Umbilical cord (tissue), 2 donors: ENCODE results near the gene ANXA3. TPM values are rescaled to one million over a fixed set of nuclear protein-coding genes. Genes with fewer than 3 reads are reported as not detected.
A peak's percentile ranks its signal among the peaks of the same experiment; 100 is the strongest.

Experiments used
- DNase-seq: peaks from one replicate; pipeline ENCODE4 v3.0.0-alpha.2; 2015; ENCODE audit warnings: low spot score
- total RNA-seq: library from RNA; depleted of rRNA; stranded (reverse); fragments of >200 nt; gene quantifications from one replicate; pipeline ENCODE4 v1.2.3, GENCODE V29; 2014; ENCODE audit warnings: low replicate concordance; ENCODE audit not compliant: insufficient read depth

Gene ANXA3
- total RNA-seq, 1 donor from 2014 or later = 47.9 TPM

- peak; percentile 83 for DNase-seq
Measured at GRCh38 chr4:78644744-78645330, 93.3 kb downstream of the ANXA3 start.

GRCh38 chr4:78645853-78646757 lies 94.5 kb downstream of the ANXA3 start:
- peak; percentile 97 for DNase-seq

GRCh38 chr4:78647272-78647671 lies 95.7 kb downstream of the ANXA3 start:
- DNase-seq = no peak

GRCh38 chr4:78648640-78649363 lies 97.2 kb downstream of the ANXA3 start:
- DNase-seq = no peak

GRCh38 chr4:78650106-78651024 lies 98.8 kb downstream of the ANXA3 start:
- peak; percentile 86 for DNase-seq

- DNase-seq = no peak
Measured at GRCh38 chr4:78651250-78651860, 99.8 kb downstream of the ANXA3 start.

GRCh38 chr4:78652282-78652876 lies 100.8 kb downstream of the ANXA3 start:
- DNase-seq = no peak

GRCh38 chr4:78653655-78654054 lies 102.1 kb downstream of the ANXA3 start:
- DNase-seq = no peak

- peak; percentile 77 for DNase-seq
Measured at GRCh38 chr4:78654807-78655206, 103.2 kb downstream of the ANXA3 start.

- no peak for DNase-seq
Measured at GRCh38 chr4:78656968-78657445, 105.4 kb downstream of the ANXA3 start.

GRCh38 chr4:78659264-78659663 lies 107.7 kb downstream of the ANXA3 start:
- no peak for DNase-seq

GRCh38 chr4:78659665-78660064 lies 108.1 kb downstream of the ANXA3 start:
- DNase-seq = no peak

Other genes with a start within 250 kb of the ANXA3 start
- 74.6 TPM for gene BMP2K, start 224.6 kb downstream of the ANXA3 start, total RNA-seq